Measurements from ENCODE around the gene DIAPH3.

The DIAPH3 gene

DNA sequence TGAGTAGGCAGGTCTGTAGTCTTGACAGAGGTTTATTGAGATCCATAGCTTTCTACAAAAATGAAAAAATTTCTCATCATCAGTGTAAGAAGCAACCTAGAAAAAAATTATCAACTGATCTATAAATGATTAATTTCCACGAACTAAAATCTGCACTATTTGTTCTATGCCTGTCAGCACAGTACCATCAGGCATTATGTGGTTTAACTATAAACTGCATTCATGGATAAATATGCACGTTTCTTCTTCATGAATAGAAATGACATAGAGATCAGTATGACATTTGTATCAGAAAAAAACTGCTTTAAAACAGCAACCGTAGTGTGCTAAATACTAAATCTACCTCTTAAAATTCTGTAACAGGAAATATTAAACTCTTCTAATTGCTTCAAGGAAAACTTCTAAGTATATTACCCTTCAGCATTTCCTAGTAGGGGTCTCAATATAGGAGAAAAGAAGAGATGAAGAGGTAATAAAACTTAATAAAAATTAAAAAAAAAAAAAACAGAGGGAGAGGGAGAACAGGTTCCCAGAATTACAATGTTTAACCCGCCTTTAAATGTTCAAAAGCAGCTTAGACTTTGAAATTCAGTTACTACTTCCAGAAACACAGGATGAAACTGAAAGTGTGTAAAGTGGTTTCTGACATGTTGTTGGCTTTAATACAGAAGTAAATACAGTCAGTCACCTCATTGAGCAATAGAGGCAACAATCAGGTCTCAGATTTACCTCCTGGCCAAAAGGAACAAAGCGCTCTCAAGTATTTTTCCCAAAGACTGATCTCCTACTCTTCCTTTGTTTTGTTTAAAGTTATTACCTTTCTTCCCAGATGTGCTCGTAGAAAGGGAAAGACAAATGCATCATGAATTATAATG, 144.4 kb downstream of the DIAPH3 start:
- DNase-seq (ENCODE audit: low spot score) = no peak

DNA sequence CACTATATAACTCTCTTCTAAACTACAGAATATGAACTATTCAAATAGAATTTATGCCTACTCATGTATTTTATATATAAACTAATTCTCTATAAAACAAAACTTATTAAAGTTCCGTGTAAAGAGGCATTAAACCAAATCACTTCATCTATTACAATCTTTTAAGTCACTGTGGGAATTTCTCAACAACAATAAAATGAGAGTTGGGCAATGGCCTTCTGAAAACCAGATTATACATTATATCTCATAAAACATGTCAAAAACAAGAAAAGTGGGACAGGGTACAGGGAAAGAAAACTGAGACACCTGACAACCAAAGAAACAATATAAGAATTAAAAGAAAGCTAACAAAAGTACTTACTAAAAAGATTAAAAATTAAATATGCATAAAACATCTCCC, 145.2 kb downstream of the DIAPH3 start:
- DNase-seq (ENCODE audit: low spot score) = no peak

DNA sequence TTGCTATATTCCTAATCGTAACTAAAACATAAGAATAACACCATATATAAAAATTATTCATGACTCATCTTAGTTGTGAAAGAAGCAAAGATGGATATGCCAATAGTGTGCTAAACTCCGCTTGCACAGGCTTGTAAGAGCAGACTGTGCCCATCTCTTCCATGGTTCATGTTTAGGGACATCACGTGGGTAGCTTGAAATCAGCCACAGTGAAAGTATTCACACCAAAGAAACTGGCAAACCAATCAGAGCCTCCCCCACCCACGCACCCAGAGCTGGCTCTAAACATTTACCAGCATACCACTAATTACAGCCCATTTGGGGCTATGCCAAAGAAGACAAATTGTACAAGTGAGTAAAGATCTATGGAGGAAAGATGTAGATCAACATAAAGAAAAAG, 147.5 kb downstream of the DIAPH3 start:
- DNase-seq (ENCODE audit: low spot score) = no peak

DNA sequence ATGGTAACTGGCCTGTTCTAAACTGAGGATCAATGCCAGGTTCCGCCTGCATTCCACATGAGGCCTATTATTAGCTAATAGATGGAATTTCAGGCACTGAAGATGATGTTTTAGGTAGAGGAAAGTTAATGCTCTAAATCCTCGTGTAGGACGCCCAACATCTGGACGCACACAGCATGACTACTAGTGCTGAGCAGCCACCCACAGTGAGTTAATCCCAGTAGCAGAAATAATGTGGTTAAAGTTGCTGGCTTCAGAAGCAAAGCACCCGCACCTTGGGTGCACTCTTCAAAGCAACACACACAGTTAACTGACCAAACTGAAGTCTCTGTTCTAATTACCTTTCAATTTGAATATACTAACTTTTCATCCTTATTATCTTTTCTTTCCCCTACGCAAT, 150.6 kb downstream of the DIAPH3 start:
- no peak for DNase-seq (ENCODE audit: low spot score)

DNA sequence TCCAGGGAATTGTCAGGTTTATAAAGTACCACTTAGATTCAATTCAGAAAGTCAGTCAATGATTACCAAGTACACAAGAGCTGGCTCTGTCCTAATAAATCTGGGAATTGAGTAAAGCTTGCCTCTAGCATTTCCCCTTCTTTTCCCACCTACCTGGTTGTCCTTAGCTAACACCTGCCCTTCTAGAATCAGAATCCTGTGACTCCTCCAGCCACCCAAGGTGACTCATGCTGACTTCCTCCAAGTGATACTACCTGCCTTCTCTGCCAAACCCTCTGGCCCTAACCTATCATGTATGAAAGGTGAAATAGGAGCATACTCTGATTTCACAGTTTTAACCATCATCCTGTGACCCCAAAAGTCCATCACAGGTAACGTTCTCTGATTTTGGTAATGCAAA, 151.2 kb downstream of the DIAPH3 start:
- DNase-seq (ENCODE audit: low spot score) = no peak

DNA sequence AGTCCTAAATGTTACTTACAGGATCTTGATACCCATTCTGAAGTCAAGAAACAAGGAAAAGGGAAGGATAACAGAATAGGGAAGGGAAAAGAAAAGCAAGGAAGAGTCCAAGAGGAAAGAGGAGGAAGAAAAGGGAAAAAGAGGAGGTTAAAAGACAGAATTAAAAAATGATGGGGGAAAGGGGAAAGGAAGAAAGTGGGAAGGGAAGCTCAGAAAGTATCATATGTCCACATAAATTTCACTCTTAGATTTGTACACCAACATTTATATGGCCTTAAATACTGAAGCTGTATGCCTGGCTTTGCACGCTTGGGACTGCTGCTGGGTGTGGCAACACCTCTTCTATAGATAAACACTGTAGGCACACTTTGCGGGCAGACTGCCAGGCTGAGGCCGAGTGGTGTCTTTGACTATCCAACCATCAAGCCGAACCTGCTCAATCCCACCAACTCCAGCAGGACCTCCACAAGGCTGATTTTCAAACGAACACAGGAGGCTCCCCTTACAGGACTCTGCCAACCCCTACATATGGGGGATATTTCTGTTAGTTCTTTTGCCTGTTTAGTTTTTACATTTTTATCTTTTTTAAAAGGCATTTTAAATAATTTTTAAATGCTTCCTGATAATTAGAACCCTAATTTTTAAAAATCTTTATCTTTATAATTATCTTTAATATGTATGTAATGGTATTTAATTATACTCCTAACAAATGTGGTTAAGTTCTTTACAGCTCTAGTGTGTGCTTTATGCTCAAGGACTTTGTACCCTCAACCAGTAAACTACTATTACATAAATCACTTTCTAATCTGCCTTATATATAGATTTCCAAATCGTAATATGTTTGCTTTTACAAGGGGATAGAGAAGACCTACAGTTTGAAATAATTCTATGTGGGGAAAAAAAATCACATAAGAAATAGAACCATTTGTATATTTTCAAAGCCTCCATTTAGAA, 154.2 kb downstream of the DIAPH3 start:
- DNase-seq (ENCODE audit: low spot score) = no peak

DNA sequence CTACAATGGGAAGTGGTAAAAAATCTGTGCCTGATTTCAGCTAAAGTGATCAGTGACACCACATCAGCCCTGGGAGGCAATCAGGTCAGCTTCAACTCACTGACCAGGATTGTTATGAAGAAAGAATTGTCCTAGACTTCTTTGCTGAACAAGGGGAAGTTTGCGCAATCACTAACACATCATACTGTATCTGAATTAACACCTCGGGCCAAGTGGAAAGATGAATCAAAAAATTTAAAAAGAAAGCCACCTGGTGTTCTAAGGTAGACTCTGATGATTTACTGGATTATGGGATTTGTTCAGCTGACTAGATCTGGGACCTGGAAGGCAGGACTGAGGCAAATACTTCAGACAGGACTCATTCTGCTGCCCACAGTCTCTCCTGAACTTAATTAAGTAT, 161.8 kb downstream of the DIAPH3 start:
- DNase-seq (ENCODE audit: low spot score) = no peak

DNA sequence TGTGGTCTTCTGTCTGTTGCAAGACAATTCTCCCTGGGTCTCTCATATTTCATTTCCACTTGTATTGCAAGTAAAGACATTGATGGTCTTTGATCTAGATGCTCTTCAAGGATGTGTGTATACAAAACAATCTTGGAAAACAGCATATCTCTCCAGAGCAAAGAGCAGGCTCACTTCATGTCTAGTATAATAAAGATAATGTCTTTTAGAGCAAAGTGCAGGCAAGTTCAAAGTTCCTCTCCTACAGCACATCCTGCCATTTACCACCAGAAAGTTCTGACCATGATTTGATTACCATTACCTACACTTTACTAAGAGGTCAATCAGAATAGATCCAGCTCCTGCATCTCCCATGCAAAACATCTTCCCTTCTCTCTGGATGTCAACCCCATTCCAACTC, 162.8 kb downstream of the DIAPH3 start:
- DNase-seq (ENCODE audit: low spot score) = no peak

DNA sequence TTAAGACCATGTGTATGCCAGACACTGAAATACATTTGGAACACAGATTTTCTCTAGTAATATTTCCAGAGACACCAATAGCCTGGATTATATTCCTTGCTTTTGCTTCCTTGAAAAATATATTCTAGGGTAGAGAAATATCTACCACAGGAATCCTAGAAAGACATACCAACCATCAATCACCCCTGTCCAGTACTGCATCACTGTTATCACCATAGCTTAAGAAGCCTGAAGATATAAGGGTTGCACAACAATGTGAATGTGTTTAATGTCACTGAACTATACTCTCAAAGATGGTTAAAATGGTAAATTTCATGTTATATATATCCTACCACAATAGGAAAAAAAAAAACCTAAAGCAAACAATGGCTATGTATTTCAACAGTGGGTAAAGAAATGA, 163.6 kb downstream of the DIAPH3 start:
- DNase-seq (ENCODE audit: low spot score) = no peak

DNA sequence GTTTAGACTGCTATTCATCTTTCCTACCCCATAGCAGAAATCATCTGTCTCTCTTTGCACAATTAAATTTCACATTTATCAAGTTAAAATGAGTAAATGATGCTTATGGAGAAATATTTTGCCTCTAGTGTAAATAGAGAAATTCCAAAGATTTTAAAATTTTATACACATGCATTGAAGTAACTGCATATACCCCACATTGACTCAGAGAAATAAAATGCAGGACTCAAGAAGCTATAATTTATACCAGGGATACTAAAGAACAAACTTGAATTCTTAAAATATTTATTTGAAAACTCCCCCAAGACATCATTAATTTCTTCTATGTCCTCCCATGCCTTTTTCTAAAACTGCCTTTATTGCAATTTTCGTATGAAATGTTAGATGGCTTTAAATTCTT, 165.8 kb downstream of the DIAPH3 start:
- no peak for DNase-seq (ENCODE audit: low spot score)

DNA sequence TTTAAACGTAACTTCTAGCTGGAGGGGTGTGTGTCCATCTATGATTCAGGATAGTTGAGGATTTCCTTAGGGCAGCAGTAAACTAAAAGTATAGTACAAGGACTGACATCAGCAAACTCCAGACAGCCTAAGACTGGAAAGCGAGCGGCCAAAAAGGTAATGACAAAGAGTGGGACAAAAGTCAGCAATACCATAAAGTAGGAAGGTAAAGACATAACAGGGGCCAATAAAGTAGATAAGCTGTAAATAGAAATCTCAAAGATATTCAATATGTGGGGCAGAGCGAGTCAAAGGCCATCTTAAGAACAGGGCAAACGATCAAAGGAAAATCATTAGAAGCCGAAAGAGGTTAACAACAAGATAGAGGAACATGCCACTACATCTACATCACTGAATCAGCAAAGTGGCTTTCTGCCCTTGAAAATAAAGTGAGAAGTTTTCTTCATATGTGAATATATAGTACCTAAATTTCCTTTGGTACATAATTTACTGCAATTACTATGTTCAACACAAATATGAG, 167.2 kb downstream of the DIAPH3 start:
- DNase-seq (ENCODE audit: low spot score) = no peak

DNA sequence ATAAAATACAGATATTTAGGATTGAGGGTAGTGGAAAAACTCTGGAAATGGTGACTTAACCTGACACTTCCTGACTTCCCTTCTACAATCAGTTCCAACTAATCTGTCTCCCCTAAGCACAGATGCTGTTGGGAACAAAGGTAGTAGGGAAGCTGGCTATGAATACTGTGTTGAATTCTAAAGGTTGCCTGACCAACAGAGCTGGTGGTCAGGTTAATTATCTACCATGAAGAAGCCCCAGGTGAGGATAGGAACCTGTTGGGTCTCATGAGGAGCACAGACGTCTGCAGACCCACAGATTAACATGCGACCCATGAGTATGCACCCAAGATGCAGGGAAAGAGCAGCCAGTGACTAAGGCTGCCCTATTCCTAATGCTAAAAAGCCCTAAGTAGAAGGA, 172.3 kb downstream of the DIAPH3 start:
- no peak for DNase-seq (ENCODE audit: low spot score)

DNA sequence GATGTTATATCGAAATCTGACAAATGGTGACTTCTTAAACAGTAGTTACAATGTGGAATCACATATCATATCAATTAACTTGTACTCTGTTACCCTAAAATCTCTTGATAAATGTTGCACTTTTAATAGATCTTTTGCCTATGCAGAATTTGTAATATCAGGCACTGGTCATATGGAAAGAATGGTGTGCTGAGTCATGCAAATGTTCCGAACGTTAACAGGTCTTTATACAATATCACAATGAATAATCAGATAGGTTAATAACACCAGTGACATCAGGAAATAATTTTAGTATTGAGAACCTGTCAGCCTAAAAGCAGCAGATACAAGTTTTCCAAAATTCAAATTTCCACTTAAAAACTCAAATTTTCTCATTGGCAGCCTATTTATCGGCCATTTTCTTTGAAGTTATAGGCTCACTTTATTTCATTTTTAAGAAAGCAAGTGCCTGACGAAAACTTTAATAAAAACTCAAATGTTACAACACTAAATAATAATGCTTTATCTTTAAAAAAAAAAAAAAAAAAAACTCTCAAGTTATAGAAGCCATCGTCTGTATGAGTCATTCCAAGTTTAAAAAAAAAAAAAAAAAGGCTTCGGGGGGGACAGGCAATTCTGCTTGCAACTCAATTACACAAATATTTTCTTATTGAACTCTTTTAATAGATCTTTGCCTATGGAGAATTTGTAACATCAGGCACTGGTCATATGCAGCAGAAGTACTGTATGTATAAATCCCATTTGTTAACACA, 180.9 kb downstream of the DIAPH3 start:
- DNase-seq (ENCODE audit: low spot score) = no peak

DNA sequence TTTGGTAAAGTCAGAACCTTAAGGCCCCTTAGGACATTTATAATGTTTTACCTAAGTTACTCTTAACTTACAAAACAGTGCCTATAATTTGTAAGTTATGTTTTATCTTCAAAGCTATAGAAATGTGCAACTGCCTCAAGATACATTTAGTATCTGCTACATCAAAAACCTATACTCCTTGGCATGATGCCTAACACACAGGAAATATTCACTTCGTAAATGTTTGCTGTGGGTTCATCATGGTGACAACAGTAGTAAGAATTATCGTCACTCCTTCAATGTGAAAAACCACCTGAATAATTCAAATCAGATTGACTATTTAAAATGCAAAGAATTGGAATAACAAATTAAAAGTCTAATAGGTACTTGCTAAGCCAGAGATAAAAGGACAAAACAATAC, 184.1 kb downstream of the DIAPH3 start:
- no peak for DNase-seq (ENCODE audit: low spot score)

DNA sequence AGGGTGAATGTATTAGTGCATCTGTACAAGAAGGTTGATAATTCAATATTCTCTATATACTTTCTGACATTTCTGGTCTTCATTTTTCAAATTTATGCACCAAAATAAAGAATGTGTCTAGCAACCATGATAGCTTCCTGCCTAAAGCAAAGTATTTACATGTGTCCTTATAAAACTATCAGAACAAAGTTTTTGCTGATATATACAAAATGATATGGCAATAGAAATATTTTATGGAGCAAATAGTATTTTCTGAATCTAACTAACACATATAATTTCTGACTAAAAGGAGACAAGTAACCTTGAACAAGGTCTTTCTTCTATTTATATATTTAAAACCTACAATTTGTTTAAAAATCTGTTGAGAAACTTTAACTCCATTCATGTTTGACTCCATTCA, 184.9 kb downstream of the DIAPH3 start:
- DNase-seq (ENCODE audit: low spot score) = no peak

DNA sequence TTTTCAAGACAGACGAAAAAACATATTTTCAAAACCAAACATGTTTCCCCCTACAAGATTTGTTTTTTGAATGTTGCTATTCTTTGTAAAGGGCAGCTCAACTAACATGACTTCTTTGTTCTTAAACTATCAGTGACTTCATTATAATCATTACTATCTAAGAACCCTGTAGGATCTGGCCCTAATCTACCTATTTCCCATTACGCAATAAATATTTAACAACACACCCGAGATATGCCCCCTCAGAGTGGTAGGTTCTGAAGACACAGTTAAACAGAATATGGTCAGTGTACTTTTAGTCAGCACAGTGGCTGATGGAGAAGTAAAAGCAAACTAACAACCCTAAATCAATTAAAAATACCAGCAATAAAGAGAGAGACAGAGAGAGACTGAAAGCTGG, 186.9 kb downstream of the DIAPH3 start:
- no peak for DNase-seq (ENCODE audit: low spot score)

DNA sequence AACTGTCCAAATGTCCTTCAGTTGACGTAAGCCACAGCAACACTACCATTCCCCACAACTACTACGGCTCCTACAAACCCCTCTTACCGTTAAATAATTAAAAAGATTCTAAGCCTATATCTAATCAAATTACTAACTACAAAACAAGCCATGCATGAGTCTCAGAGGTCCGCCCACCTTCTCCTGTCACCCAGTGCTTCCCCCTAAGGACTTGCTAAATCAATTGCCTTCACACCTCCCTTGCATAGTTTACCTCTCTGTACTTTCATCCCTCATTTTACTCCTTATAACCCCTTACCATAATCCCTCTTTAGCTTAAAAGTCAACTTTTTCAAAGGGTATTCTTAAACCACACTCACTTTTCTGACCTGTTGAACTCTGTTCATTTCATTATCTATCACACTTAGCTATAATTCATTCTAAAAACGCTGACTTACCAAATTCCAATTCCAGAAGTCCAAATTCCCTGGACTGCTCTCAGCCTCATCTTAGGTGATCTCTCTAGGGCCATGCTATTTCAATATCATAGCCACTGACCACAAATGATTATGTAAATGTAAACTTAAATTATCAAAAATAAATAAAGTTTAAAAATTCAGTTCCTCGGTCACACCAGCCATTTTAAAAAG, 187.8 kb downstream of the DIAPH3 start:
- DNase-seq (ENCODE audit: low spot score) = no peak

DNA sequence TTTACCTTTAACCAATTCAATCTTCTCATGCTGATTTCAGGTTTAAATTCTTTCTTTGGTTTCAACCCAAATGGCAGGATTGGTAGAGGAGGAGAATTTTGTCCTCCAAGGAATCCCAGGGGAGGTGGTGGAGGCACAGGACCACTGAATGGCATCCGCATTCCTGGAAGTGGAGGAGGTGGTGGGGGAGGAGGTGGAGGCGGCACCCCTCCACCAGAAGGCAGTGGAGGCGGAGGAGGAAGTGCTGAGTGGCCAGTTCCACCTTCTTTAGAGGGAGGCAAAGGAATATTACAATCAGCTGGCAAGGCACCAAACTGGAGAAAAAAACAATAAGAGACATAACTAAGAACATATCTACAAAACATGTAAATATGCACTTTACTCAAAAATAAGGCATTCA, 192.9 kb downstream of the DIAPH3 start:
- no peak for DNase-seq (ENCODE audit: low spot score)

DNA sequence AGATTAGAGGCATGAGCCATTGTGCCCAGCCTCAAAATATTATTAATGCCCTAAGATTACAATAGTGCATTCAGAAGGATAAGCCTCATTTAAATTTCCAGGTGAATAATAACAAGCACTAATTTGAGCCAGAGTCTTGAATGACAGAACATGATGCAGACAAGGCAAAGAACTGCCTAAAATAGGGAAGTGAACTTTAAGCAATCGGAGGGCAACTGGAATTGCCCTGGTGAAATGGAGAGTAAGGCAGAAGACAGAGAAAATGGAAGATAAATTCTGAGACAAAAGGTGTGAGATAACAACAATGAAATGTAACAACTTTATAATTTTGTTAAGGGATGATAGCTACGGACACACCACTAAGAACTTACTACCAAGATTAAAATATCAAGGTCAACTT, 199.9 kb downstream of the DIAPH3 start:
- no peak for DNase-seq (ENCODE audit: low spot score)

DNA sequence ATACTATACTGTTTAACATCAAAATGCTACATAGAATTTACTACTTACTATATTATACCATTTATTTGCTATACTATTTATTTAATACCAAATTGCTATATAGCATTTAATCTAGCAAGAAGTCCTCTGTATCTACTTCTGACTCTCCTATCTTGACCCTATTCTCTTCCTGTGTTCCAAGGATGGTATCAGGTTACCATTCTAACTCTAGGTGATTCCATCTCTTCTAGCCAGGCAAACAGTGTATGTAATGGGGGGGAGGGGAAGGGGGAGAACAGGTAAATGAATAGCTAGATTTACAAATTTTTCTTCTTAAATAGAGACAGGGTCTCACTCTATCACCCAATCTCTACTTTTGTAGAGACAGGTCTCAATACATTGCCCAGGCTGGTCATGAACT, 200.3 kb downstream of the DIAPH3 start:
- no peak for DNase-seq (ENCODE audit: low spot score)

DNA sequence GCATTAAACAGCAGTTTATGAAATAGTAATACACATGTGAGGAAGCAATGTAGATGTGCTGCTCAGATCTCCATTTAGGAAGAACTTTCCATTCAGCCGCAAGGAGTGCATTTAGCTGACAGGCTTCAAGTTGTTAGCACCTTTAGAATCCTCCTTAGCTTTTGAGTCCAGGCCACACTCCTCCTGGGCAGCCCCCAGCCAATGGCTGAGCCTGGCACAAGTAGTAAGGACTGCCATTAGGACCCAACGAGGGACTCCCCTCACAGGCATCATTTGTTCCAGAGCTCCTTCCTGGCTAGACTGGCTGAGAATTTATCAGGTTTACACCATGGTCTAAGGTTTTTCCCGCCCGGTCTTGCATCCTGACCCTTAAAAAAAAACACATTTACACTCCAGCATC, 201.4 kb downstream of the DIAPH3 start:
- no peak for DNase-seq (ENCODE audit: low spot score)

DNA sequence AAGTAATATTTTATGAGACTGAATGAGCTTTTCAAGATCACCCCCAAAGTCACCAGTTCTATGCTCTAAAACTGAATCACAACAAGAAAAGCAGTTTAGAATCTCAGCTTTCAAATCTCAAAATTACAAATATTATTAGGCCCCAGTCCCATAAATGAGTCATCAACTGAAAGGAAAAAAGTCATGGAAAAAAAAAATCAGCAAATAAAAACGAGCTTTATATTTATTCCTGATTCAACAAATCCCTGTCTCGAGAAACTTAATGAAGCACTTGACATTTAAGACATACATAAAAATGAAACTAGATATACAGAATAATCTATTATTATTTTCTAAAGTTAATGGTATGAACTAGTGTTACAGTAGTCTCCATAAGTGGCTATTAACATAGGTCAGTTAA, 203.0 kb downstream of the DIAPH3 start:
- DNase-seq (ENCODE audit: low spot score) = no peak

Measured in CD4-positive, alpha-beta T cell treated with Interleukin-15 for 4 hours (primary cell).